HG03135 (cell line): Measurements from ENCODE around the gene APOBEC3F.
A peak's percentile ranks its signal among the peaks of the same experiment; 100 is the strongest.
"Not testable (repeated sequence)": the region's sequence is repeated elsewhere in the genome, so short reads cannot be mapped to it uniquely, and the experiment has no call there.

Experiments used
- ATAC-seq: cut with Tn5 transposase; IDR thresholded peaks from one replicate; pipeline ENCODE4 v1.9.1; 2021; ENCODE audit warnings: mild to moderate bottlenecking, moderate library complexity; ENCODE audit not compliant: unreplicated experiment

Gene APOBEC3F

DNA sequence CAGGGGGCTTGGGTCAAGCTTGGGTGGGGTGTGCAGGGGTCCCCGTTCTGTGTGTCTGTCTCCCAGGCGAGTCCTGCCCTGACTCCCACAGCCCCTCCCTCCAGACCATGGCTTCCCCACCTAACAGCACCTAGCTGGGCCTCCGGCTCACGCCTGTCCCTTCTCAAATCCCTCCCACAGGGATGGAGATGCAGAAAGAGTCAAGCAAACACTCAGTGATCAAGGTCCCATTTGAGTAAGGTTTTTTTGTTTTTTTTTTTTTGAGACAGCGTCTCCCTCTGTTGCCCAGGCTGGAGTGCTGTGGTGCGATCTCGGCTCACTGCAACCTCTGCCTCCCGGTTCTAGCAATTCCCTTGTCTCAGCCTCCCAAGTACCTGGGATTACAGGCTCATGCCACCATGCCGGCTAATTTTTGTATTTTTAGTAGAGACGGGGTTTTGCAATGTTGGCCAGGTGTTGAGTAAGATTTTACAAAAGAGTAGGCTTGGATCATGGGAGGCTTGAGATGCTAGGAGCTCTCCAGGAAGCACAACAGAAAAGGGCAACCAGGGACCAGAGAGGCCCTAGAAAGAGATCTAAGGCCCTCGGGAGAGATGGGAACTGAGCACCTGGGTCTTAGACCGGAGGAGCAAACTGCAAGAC lies 14.0 kb upstream of the APOBEC3F start:
- ATAC-seq = no peak

DNA sequence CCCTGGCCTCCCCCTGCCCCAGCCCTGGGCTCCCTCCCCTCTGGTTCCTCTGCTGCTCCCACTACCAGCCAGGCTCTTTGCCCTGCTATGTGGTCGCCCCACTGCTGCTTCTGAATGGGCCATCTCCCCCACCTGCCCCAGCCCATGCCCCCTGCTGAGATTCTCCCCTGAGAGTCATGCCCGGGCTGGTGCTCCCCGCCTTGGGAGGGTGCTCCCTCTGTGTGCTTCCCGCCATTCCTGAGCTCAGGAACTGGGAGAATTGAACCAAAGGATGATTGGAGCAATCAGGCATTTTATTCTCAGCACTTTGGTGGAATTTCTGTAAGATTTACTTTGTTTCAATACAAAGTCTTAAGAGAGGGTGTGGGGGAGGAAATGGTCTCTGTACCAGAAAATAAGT lies 12.9 kb upstream of the APOBEC3F start:
- ATAC-seq = no peak

DNA sequence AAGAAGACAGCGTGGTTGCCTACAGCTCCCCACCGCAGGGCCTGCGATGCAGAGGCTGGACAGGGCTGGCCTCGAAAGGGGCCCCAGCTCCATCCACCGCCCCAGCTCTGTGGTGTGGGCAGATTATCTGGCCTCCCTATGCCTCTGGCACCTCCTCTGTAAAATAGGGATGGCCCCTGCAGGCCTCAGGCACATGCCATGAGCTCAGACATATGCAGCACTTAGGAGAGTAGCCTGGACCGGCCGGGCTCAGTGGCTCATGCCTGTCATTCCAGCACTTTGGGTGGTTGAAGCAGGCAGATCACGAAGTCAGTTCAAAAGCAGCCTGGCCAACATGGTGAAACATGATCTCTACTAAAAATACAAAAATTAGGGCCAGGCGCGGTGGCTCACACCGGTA lies 12.4 kb upstream of the APOBEC3F start:
- no peak for ATAC-seq

DNA sequence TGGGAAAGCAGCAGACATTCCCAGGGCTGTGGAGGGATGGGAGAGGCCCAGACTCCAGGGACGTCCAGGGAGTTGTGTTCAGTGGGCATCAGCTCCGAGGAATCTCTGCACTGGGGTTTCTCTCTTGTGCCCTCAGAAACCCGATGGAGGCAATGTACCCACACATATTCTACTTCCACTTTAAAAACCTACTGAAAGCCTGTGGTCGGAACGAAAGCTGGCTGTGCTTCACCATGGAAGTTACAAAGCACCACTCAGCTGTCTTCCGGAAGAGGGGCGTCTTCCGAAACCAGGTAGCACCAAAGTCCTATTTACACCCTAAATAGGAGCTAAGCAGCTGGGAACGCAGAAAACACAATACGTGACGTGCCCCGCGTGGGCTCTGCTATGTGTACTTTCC lies 11.4 kb upstream of the APOBEC3F start:
- ATAC-seq = no peak

DNA sequence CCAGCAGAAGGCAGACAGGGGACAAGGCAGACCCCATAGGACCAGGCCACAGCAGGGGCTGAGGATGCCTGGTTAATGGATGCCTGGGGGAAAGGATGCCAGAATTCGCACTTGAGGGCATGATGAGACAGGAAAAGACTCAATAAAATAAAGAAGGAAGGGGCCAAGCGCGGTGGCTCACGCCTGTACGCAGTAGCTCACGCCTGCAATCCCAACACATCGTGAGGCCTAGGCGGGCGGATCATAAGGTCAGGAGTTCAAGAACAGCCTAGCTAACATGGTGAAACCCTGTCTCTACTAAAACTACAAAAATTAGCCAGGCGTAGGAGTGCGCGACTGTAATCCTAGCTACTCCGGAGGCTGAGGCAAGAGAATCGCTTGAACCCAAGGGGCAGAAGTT lies 10.0 kb upstream of the APOBEC3F start:
- no peak for ATAC-seq

DNA sequence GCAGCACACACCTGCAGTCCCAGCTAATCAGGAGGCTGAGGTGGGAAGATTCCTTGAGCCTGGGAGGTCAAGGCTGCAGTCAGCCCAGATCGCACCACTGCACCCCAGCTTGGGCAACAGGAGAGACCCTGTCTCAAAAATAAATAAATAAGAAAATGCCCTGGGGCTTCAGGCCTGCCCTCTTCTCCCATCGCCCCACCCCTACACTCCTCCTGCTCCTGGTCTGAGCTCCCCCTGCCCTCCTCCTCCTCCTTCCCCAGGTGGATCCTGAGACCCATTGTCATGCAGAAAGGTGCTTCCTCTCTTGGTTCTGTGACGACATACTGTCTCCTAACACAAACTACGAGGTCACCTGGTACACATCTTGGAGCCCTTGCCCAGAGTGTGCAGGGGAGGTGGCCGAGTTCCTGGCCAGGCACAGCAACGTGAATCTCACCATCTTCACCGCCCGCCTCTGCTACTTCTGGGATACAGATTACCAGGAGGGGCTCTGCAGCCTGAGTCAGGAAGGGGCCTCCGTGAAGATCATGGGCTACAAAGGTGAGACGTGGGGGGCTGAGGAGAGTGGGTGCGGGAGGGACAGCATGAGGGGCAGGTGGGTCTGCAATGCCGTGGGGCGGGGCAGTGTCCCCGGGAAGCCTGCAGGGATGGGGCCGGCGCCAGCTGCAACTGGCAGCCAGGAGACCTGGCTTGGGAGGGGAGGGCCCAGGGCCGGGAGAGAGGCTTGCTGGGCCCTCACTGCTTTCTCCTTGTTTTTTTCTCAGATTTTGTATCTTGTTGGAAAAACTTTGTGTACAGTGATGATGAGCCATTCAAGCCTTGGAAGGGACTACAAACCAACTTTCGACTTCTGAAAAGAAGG lies 9.0 kb upstream of the APOBEC3F start:
- ATAC-seq = not testable (repeated sequence)

DNA sequence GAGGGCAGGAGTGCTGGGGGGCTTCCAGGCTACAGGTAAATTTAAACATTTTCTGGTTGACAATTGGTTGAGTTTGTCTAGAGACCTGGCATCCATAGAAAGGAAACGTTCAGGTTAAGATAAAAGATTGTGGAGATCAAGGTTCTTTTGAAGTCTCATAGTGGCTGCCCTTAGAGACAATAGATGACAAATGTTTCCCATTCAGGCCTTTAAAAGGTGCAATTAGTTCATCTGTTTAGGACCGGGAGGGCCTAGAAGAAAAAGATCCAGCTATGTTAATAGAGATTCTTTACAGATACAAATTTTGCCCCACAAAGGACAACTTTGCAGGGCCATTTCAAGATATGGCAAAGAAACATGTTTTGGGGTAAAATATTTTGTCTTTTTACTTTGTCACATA lies 3.6 kb upstream of the APOBEC3F start:
- not testable (repeated sequence) for ATAC-seq

DNA sequence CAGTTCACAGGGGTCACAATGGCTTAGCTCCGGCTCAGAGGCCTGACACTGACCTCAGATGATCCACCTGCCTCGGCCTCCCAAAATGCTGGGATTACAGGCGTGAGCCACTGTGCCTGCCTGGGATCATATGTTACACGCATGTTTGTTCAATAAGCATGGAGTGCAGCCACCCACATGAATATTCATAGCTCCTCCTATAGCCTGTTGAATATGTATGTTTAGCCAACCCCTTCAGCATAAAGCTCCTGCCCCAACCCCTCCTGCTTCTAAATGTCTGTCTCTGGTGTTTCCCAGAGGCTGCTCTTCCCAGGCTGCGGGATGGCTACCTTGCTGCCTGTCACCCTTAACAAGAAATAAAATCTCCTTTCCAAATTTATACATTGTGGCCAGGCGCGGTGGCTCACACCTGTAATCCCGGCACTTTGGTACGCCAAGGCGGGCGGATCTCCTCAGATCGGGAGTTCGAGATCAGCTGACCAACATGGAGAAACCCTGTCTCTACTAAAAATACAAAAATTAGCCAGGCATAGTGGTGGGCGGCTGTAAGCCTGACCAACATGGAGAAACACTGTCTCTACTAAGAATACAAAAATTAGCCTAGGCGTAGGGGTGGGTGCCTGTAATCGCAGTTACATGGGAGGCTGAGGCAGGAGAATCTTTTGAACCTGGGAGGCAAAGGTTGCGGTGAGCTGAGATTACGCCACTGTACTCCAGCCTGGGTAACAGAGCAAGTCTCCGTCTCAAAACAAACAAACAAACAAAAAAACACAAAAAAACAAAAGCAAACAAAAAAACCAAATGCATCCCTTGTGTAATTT lies 1.1 kb upstream of the APOBEC3F start:
- no peak for ATAC-seq

DNA sequence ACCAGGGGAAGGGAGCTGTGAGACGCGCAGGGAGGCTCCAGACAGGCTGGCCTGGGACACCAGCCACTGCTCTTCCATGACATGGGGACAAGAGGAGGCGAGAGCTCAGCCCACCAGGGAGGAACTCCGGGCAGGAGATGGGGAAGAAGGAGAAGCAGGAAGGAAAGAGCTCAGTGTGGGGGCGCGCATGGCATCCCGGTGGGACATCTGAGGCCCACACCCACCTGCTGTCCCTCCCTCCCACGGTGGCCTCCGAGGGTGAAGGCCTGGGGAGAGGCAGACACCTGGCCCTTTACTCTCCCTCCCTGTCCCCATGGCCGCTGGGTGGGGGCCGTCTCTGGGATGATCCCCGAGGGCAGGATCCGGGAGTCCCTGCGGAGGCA lies 518 bp upstream of the APOBEC3F start:
- ATAC-seq = peak; percentile 2

DNA sequence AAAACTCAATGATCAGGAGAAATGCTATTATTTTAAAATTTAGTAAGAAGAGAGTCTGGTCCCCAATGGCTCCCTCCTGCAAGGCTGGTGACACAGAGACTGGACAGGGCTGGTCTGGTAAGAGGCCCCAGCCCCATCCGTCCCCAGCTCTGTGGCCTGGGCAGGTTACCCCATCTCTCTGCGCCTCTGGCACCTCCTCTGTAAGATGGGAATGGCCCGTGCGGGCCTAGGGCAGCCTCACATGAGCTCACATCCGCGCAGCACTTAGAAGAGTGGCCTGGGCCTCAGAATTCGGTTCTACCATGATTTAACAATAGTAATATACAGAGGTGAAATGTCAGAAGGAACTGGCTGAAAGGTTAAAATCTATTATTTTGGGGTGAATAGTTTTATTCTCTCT lies 1.2 kb downstream of the APOBEC3F start:
- ATAC-seq = no peak

DNA sequence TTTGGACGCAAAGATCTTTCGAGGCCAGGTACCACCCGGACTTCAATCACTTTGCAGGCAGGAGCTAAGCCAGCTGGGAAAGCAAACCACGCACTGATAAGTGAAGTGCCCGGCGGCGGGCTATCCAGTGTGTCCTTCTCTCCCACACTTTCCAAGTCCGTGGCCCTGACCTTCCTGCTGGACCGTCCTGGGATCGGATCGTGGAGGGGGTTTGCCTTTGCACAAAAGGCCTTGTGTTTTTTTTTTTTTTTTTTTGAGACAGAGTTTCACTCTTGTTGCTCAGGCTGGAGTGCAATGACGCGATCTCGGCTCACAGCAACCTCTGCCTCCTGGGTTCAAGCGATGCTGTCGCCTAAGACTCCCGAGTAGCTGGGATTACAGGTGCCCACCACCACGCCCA lies 2.4 kb downstream of the APOBEC3F start:
- not testable (repeated sequence) for ATAC-seq

DNA sequence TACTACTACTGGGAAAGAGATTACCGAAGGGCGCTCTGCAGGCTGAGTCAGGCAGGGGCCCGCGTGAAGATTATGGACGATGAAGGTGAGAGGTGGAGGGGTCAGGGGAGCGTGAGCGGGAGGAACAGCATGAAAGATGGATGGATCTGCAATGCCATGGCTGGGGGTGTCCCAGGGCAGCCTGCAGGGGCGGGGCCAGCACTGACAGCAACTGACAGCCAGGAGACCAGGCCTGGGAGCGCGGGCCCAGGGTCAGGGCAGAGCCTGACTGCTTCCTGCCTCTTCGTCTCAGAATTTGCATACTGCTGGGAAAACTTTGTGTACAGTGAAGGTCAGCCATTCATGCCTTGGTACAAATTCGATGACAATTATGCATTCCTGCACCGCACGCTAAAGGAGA lies 4.5 kb downstream of the APOBEC3F start:
- ATAC-seq = not testable (repeated sequence)

DNA sequence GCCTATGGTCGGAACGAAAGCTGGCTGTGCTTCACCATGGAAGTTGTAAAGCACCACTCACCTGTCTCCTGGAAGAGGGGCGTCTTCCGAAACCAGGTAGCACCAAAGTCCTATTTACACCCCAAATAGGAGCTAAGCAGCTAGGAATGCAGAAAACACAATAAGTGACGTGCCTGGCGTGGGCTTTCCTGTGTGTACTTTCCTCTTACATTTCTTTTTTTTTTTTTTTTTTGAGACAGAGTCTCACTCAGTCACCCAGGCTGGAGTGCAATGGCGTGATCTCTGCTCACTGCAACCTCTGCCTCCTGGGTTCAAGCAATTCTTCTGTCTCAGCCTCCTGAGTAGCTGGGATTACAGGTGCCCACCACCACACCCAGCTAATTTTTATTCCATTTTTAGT lies 8.8 kb downstream of the APOBEC3F start:
- not testable (repeated sequence) for ATAC-seq

DNA sequence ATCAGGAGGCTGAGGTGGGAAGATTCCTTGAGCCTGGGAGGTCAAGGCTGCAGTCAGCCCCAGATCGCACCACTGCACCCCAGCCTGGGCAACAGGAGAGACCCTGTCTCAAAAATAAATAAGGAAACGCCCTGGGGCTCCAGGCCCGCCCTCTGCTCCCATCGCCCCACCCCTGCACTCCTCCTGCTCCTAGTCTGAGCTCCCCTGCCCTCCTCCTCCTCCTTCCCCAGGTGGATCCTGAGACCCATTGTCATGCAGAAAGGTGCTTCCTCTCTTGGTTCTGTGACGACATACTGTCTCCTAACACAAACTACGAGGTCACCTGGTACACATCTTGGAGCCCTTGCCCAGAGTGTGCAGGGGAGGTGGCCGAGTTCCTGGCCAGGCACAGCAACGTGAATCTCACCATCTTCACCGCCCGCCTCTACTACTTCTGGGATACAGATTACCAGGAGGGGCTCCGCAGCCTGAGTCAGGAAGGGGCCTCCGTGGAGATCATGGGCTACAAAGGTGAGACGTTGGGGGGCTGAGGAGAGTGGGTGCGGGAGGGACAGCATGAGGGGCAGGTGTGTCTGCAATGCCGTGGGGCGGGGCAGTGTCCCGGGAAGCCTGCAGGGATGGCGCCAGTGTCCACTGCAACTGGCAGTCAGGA lies 11.3 kb downstream of the APOBEC3F start:
- ATAC-seq = not testable (repeated sequence)

DNA sequence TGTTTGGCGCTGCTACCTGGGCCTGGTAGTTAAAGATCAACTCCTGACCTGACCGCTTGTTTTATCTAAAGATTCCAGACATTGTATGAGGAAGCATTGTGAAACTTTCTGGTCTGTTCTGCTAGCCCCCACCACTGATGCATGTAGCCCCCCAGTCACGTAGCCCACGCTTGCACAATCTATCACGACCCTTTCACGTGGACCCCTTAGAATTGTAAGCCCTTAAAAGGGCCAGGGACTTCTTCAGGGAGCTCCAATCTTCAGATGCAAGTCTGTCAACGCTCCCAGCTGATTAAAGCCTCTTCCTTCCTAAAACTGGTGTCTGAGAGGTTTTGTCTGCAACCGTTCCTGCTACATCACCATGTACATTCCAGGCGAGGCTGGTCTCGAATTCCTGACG lies 15.0 kb downstream of the APOBEC3F start:
- ATAC-seq = no peak

DNA sequence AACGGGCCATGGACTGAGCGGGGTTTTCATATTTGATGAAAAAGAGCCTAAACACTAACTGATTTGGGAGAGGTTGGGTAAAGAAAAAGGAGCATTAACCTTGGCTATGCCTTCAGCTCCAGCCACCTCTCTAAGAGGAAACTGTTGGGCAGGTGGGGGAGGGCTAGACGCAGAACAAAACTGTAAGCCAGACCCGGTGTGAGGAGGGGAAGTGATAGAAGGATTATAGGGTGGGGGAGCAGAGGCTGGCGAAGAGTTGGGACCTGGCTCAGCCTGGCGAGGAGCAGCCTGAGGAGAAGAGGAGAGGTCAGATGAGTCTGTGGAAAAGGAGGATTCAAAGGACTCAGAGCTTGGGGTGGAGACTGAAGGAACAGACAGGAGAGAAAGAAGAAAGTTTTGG lies 20.6 kb downstream of the APOBEC3F start:
- not testable (repeated sequence) for ATAC-seq

DNA sequence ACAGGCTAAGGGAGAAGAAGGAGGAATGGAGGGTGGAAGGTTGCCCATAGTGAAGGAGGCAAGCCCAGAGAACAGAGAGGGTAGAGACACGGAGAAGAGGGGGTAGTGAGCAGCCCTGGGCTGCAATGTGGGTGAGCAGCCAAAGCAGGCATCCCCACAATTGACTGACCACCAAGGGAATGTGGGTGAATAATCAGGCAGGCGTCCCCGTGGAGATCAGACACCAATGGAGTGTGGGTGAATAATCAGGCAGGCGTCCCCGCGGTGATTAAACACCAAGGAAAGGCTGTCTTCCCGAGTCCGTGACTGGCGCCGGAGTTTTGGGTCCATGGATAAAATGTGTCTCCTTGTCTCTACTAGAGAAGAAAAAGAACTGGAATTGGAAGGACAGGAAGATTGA lies 21.3 kb downstream of the APOBEC3F start:
- not testable (repeated sequence) for ATAC-seq

DNA sequence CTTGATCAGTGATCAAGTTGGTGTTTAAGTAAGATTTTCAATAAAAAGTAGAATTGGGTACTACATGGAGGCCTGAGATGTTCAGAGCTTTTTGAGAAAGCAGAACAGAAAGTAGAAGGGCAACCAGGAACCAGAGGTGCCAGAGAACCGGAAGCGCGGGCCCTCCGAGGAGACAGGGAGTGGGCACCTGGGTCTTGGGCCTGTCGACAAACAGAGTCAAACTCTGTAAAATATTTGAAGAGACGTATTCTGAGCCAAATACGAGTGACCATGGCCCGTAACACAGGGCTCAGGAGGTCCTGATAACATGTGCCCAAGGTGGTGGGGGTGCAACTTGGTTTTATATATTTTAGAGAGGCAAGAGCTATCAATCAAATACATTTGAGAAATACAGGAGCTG lies 23.2 kb downstream of the APOBEC3F start:
- not testable (repeated sequence) for ATAC-seq

DNA sequence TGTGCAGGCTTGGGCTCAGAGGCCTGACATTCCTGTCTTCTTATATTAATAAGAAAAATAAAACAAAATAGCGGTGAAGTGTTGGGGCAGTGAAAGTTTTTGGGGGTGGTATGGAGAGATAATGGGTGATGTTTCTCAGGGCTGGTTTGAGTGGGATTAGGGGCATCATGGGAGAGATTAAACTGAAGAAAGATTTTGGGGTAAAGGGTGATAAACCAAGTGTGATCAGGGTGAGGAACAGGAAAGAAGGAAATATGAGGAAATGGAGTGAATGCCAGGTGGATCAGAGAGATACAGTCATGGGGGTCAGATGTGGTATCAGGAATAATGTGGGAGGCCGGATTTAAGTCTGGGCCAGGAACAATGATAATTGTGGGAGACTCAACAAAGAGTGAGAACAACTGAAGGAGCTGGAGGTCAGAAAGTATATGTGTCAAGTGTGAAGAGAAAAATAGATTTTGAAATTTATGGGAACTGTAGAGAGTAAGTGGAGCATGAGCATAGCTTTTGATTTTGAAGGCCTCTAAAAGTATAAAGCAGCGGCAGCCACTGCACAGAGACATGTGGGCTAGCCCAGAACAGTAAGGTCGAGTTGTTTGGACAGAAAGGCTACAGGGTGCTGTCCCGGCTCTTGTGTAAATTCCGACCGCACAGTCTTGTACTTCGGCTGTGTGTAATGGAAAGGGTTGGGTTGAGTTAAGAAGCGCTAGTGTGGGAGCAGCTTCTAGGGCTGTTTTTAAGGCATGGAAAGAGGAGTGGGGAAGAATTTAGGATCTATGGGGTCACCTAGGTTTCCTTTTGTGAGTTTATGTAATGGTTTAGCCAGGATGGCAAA lies 26.0 kb downstream of the APOBEC3F start:
- ATAC-seq = not testable (repeated sequence)
